NCI-H128 (cell line): ENCODE results near the gene CHST12.
"Not testable (repeated sequence)": the region's sequence is repeated elsewhere in the genome, so short reads cannot be mapped to it uniquely, and the experiment has no call there.

ENCODE experiments used
- DNase-seq: peaks from one replicate; lab custom pipeline; 2025; ENCODE audit not compliant: unreplicated experiment; lab: John Stamatoyannopoulos, UW

CHST12 gene

DNA sequence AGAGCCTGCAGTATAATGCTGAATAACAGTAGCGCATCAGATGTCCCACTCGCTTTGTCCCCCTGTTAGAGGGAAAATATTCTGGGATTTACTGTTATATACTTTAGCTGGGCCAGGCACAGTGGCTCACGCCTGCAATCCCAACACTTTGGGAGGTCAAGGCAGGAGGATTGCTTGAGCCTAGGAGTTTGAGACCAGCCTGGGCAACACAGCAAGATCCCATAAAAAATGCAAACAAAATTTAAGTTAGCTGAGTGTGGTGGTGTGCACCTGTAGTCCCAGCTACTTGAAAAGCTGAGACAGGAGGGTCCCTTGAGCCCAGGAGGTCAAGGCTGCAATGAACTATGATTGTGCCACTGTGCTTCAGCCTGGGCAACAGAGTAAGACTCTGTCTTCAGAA, 50.4 kb downstream of the CHST12 start:
- not testable (repeated sequence) for DNase-seq

DNA sequence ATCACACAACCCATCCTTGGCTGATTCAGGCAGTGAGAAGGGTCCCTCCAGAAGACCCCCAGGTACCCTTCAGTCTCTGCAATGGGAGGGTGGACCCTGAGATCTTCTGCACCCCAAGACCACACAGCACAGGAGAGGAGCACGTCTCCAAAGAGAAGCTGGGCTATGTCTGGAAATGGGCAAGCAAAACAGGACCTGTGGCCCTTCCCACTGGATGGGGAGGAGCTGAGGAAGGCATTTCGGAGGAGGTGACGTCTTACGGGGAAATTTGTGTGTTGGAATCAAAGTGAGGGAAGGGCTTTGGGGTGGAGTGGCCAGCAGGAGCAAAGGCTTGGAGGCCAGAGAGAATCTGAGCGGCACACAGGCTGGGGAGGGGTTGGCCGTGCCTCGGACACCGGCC, 56.3 kb downstream of the CHST12 start:
- DNase-seq = no peak

DNA sequence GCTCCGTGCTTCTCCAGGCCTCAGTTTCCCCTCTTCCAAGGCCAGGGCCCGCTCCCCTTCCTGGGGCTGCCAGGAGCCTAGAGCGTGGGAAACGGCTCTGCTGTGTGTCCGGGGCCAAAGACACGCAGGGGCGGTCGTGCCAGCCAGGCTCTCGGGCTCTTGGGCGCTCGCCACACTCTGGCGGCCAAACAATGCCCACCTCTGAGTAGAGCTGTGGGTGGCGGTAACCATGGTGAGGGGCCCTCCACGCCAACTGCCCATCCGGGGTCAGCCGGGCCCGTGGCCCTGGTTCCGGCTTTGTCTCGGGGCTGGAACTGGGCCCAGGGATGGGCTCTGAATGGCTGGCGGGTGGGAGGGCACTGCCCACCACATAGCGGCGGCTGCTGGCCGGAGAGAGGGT, 56.8 kb downstream of the CHST12 start:
- no peak for DNase-seq

DNA sequence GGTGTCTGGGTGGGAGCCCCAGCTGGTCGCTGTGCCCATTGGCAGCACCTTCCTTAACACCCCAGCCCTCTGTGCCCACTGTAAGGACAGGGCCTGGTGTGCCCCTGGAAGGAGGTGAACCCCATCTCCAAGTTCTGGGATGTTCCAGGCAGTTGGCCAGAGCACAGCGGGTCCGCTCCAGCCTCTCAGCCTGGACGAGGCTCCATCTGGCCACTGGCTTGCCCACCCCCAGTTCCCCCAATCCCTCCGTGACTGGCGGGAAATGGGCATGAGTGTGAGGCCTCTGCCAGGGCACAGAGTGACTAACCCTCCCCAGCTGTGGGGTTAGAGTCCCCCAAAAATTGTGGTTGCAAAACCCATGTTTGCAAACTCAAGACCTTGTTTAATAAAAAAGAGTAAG, 57.2 kb downstream of the CHST12 start:
- no peak for DNase-seq

DNA sequence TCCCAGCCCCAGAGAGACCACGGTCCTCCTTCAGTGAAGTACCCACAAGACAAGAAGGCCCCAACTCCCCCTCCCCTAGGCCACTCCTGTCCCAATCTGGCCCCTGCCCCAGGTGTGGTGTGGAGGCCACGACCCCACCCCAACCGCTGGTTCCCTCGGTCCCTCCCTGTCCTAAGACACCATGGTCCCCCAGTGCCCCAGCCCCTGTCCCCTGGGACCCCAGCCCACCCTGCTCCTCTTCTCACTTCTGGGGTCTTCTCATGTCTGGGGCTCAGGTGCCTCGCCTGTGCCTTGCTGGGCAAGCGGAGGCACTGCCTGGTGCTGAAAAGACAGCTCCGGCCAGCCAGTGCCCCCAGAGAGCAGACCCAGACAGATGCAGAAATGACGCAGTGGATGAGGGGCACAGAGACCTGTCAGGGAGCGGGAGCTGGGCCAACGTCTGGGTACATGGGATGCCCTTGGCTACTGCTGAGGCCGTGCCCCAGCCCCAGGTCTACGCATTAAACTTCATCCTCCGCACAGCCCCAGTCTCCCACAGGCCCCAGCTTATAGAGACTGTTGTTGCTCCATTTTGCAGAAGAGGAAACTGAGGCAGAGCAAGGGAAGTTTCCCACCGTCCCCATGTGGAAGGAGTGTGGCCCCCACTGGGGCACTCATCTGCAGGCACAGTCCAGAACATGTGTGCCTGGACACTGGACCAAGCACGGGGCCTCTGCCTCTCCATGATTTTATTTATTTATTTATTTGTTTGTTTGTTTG, 58.0 kb downstream of the CHST12 start:
- DNase-seq = no peak

DNA sequence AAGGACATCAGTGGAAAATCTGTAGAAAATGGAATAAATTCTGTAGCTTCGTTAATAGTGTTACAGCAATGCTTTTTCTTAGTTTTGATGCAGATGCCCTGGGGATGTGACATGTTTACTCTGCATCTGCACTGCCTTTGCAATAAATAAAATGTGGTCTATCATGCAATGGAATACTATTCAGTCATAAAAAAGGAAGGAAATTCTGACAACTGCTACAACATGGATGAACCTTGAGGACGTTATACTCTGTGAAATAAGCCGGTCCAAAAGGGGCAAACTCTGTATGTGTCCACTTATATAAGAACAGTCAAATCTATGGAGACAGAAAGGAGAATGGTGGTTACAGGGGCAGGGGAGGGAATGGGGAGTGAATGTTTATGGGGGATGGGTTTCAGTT, 59.3 kb downstream of the CHST12 start:
- DNase-seq = no peak

DNA sequence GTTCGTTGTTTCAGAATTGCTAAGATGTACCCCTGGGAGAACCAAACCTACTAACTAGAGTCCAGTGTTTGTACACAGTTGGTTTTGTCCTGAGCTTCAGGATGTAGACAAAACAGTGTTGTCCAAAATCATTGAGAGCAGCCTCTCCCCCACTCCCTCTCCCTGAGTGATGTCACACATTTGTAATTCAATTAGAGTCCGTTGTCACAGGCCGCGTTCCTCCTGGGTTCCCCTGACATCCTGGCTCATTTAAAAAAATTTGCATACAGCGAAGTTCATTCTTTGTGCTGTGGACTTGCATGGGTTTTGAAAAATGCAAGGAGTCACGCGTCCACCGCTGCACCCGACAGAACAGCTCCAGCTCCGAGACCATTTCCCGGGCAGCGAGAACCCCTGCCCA, 62.5 kb downstream of the CHST12 start:
- no peak for DNase-seq

DNA sequence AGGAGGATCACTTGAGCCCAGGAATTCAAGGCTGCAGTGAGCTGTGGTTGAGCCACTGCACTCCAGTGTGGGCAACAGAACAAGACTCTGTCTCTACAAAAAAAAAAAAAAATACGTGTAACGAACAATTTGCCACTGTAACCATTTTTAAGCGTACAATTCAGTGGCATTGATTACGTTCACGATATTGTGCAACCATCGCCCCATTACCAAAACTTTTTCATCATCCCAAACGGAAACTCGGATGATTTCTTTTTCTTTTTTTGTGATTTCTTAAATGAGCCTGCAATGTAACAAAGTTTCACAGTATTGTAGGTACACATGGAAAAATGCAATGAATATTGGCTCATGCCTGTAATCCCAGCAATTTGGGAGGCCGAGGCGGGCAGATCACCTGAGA, 63.3 kb downstream of the CHST12 start:
- no peak for DNase-seq

DNA sequence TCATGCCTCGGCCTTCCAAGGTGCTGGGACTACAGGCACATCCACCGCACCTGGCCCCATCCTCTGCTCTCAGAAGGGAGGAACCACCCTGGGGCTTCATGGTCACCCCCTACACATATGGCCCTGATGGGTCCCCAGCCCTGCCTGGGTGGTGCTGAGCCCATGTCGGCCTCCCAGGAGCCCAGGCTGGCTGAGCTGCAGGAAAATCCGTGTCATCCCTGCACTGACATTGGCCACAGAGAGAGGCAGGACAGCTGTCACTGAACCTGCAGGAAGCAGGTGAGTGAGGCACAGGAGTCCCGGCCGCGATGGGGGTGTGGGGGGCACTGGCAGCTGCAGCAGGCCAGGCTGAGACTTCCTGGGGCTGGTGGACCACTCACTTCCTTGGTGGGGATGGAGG, 64.8 kb downstream of the CHST12 start:
- no peak for DNase-seq

DNA sequence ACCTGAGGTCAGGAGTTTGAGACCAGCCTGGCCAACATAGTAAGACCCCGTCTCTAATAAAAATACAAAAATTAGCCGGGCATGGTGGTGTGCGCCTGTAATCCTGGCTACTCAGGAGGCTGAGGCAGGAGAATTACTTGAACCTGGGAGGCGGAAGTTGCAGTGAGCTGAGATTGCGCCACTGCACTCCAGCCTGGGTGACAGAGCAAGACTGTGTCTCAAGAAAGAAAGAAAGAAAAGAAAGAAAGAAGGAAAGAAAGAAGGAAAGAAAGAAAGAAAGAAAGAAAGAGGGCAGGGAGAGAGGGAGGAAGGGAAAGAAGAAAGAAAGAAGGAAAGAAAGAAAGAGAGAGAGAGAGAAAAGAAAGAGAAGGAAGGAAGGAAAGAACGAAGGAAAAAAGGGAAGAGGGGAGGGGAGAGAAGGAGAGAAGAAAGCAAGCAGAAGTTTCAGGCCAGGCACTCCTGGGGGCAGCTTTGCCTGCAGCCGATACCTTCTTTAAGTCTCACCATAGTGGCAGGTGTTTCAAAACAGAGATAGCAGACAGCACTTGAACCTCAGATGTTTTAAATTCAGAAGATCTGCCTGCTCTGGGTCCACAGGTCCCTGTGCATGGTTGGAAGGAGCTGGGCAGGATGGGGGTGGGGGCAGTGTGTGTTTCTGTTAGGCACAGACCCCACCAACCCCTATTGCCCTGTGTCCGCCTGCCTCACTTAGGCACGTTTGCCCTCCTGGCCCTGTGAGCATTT, 66.2 kb downstream of the CHST12 start:
- DNase-seq = not testable (repeated sequence)

DNA sequence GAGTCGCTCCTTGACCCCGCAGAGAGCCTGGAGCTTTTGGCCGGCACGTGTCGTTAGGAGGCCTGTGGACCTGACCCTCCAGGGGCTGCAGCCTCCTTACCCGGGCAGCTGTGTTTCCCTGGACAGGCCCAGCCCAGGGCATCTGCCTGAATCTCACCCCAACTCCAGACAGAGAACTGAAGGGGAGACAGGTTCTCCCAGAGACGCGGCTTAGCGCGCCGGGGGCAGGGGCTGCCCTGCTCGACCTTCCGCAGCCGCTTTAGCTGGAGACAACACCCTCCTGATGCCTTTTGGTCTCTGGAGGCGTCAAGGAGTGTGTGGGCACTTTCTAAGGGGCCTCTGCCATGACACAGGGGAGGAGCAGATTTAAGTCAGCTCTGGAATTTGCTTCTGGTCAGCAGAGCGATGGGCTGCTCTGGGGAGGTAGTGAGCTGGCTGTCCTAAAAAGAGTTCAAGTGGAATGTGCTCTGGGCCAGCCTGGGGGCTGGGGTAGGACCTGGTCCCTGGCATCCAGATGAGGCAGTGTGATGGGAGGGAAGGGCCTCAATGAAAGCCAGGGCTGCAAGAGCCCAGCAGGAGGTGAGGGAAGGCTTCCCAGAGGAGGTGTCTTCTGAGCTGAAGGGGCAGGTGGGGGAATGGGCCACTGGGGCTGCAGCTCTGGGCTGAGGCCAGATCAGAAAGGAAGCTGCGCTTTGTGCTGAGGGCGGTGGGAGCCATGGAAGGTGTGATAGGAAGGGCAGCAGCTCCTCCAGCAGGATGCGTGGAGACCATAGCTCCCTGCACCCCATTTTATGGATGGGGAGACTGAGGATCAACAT, 67.0 kb downstream of the CHST12 start:
- no peak for DNase-seq

DNA sequence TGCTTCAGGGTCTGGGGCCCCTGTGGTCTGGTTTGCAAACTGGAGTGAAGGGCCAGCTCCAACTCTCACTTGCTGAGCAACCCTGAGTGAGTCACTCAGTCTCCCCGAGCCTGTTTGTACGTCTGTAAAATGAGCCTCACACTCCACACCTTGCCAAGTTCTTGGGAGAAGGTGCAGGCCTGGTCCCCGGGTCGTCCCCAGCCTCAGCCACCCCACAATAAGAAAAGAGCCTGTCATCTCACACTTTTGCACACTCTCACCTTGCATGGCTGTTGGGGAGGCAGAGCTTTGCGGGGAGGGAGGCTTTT, 67.6 kb downstream of the CHST12 start:
- no peak for DNase-seq

DNA sequence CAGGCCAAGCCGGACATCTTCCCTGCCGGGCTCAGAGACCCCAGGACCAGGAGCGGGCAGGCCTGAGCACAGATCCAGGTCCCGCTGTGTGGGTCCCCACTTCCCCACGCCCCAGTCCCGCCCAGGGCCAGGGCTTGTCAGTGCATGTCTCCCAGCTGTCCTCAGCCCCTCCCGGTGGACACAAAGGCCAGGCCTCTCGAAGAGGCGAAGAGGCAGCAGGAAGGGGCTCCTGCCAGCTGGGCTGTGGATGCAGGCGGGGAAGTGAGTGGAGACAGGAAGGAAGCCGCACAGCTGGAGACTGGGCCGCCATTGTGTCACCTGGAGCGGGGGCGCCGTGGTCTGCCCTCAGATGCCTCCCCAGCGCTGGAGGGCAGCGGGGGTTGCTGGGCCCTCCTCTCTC, 68.0 kb downstream of the CHST12 start:
- DNase-seq = no peak

DNA sequence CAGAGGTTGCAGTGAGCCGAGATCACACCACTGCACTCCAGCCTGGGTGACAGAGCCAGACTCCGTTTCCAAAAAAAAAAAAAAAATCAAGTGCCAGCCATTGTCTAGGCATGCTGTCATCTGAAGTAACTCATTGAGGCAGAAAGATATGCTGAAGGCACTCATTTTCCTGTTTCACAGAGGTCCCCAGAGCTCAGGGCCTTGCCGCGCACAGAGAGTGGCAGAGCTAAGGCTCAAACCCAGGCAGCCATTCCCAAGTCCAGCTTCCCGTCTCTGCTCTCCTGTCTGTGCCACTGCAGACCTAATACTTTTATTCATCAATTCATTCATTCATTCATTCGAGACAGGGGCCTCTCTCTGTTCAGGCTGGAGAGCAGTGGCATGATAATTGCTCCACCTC, 69.3 kb downstream of the CHST12 start:
- no peak for DNase-seq

DNA sequence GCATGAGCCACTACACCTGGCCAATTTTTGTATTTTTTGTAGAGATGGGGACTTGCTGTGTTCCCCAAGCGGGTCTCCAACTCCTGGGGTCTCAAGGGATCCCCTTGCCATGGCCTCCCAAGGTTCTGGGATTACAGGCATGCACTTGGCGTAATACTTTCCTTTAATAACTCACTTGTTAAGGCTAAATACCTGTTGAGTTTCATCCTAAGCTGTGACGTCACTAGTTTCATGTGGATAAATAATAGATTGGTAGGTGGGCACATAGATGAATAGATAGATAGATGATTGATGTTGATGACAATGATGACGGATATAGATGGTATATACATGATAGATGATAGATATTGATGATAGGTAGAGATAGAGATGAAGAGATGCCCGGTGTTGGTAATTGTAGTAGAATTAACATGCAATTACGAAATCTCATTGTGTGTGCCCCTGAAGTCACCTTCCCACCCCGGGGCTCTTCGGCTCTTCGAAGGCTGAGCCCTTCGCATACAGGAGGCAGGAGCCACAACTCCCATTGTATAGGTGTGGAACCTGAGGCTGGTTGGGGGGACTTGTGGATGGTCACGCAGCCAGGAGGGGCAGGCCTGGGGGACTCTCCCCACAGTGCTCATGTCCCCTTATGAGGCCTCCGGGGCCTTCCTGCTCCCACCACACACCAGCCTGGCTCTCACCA, 70.2 kb downstream of the CHST12 start:
- no peak for DNase-seq

DNA sequence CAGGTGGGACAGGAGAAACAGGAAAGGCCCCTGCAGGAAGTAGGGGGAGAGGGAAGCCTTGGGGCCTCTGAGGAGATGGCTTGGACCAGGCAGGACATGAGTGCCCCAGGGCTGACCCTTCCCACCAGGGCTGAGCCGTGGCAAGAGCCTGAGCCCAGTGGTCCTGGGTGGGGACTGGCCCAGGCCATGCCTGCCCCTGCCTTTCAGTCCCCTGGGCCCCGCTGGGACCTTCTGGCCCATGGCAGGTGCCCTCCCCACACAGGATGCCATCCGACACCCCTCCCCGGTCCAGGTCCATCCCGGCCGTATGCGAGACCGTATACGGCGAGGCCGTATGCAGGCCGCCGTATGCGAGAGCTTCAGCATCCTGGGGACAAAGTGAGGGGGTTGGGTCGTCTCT, 70.8 kb downstream of the CHST12 start:
- DNase-seq = no peak

DNA sequence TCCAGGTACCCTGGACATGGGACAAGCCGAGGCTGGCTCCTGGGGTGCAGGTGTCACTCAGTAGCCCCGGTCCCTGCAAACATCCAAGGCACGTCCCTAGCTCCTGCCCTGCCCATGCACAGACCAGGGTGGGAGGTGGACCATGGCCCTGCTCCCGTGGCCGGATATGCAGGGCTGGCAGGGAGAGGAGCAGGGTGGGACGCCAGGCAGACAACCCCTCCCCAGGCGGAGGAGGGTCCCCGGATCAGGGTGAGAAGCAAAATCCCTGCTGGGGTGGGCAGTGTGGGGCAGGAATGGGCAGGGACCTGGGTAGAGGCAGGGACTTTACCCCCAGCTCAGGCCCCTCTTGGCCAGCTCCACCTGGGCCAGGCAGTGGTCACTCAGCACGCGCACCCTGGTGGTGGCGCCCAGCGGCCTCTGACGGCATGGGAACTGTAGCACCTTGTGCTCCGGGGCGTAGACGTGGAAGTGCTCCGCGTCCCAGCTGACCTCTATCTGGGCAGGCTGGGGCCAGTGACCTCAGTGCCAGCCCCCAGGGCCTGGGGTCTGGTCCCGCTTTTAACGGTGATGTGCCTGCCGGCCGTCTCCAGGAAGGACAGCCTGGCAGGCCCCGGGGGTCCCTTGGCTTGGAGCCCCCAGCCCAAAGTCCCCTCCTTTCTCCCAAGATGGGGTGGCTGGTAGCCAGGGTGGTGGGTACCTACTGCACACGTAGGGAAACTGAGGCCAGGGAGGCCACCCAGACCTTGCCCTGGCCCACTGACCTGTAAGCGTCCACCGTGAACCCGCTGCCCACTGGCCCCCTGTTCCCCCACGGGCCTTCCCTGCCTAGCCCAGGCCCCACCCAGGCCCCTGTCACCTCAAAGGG, 71.6 kb downstream of the CHST12 start:
- DNase-seq = no peak

DNA sequence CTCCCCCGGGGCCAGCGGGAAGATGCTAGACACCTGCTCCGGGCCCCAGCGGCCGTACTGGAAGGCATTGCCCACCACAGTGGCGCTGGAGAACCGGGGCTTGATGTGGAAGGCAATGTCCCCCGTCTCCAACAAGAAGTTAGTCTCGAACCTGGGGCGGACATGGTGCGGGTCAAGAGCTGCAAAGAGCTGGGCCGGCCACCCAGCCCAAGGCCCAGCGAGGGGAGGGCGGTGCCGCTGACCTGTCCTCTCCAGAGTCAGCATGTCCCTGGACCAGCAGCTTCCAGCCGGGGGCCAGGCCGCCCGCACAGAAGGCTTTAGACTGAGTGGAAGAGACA, 72.2 kb downstream of the CHST12 start:
- DNase-seq = no peak

DNA sequence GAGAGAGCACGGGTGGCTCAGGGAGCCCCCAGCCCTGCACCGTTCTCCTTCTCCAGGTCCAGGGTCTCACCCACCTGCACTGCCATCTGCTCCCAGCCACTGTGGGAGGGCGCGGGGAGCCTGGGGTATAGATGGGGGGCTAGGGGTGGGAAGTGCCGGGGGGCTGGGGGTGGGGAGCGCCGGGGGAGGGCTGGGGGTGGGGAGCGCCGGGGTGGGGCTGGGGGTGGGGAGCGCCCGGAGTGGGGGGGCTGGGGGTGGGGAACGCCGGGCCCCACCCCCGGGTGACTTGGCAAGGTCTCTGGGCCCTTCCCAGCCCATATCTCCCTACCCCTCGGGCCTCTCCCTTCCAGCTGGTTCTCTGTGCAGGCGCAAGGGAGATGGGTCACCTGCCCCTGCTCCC, 72.9 kb downstream of the CHST12 start, which contains the start of gene GRIFIN:
Gene GRIFIN, minus strand, starts transcription at position 101 of the 400 bp plus-strand sequence. Its CDS starts 15 bp downstream, at position 86.
- DNase-seq = no peak

DNA sequence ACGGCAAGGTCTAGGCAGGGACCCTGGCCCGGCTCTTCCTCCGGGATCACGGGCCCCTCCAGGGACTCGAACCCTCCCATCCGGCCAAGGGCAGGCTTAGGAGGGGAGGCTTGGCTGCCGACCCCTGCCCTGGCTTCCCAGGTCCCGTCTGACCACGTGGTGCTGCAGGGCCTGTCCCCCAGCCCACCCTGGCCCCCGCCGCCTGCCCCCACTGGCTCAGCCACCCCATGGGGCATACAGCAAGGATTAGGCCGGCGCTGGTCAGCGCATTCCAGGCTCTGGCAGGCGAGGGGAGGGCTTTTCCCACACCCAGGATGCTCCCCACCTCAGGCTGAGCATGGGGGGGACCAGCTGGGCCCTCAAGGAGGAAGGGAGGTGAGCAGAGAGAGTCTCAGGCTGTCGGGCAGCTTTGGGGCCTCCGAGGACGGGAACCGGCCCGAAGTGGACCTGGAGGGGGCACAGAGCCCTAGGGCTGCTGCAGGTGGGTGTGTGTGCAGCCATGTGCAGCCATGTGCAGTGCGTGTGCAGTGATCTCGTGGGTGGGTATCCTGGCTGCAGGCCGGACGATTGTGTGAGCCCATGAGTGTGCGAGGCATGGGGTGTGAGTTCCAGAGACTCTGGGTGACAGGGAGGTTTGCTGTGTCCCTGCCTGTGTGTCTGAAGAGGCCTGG, 73.5 kb downstream of the CHST12 start:
- DNase-seq = no peak
